Measurements from ENCODE around the gene MRPS6. TPM values are rescaled to one million over a fixed set of nuclear protein-coding genes. Genes with fewer than 3 reads are reported as not detected.

The MRPS6 gene
- total and polyA plus RNA-seq, 2 of the 4 experiments (the other 2 are of a cell fraction), result 7.5 to 35.1 TPM

DNA sequence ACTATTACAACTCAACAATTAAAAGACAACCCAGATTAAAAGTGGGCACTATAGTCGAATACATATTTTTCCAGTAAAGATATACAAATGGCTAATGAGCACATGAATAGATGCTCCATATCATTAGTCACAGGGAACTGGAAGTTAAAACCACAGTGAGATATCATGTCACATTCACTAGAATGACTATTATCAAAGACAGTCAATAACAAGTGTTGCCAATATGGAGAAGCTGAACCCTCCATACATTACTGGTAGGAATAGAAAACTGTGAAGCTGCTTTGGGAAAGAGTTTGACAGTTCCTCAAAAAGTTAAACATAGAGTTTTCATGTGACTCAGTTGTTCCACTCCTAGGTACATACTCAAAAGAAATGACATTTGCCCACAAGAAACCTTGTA lies 30.6 kb upstream of the MRPS6 start:
- in situ Hi-C loops (cut with MboI; ENCODE audit: low sequenced_read_pairs), result no loop called here
- TF ChIP-seq FOS (IDR thresholded peaks at IDR 0.05; ENCODE audit: low read depth, low read length) (no peak), NFE2L2 (IDR thresholded peaks at IDR 0.05; ENCODE audit: low read depth, low read length) (no peak)
- Histone ChIP-seq H2AK9ac (replicated peaks; ENCODE audit: low read depth, low read length, poor library complexity) (no peak overlapping the region), H3K18ac (ENCODE audit: low read depth, low read length) (no peak overlapping the region), H2AFZ (replicated peaks; ENCODE audit: low read length, poor library complexity) (no peak overlapping the region), H3K27me3 (ENCODE audit: control insufficient read depth, insufficient read depth, low read length) (peaks cover 4% of the 10 kb centered on the region), H3K56ac (ENCODE audit: extremely low read depth, insufficient read depth, low read length) (no peak overlapping the region), H3K4me2 (ENCODE audit: low read depth, low read length) (no peak overlapping the region), H3K23ac (ENCODE audit: low read depth, low read length) (no peak overlapping the region), H2BK20ac (ENCODE audit: low read depth, low read length) (no peak overlapping the region), H2AK5ac (ENCODE audit: low read depth, low read length) (no peak overlapping the region), H4K91ac (ENCODE audit: insufficient read depth, low read depth, low read length) (no peak overlapping the region), H3K4ac (ENCODE audit: low read depth, low read length) (no peak overlapping the region), H3K14ac (replicated peaks; ENCODE audit: low read depth, low read length) (no peak overlapping the region), H3K4me1 (ENCODE audit: control insufficient read depth, insufficient read depth, low read length) (no peaks in the 10 kb centered on the region), H2BK5ac (ENCODE audit: low read depth, low read length, poor library complexity, severe bottlenecking) (no peak overlapping the region), H4K20me1 (ENCODE audit: insufficient read depth, low read length) (no peaks in the 10 kb centered on the region), H3K9ac (ENCODE audit: low read depth, low read length) (no peak overlapping the region), H3K4me3 (ENCODE audit: insufficient read depth, low read depth, low read length) (no peak overlapping the region), H2BK15ac (ENCODE audit: low read depth, low read length) (no peak overlapping the region), H3K9me1 (ENCODE audit: insufficient read depth, low read length) (no peaks in the 10 kb centered on the region), H3K36me3 (ENCODE audit: control insufficient read depth, insufficient read depth, low read length) (no peaks in the 10 kb centered on the region), H3K79me1 (ENCODE audit: low read depth in 1 of 2, low read length in 2 of 2) (no peaks in the 10 kb centered on the region), H3K9me3 (ENCODE audit: control insufficient read depth, insufficient read depth, low read length) (no peaks in the 10 kb centered on the region), H4K8ac (ENCODE audit: low read depth in 2 of 2, low read length in 2 of 2) (no peak overlapping the region), H4K5ac (ENCODE audit: low read depth, low read length) (no peak overlapping the region), H2BK120ac (ENCODE audit: low read depth, low read length) (no peak overlapping the region), H3K27ac (ENCODE audit: insufficient read depth, low read length) (no peak overlapping the region)
- POLR2A ChIA-PET (ENCODE audit: unreplicated experiment), result no interaction called here
- ATAC-seq (ENCODE audit: low read depth) (no peak), DNase-seq (no peak)
- no CpG with 5 or more reads among the region's 1 CpG for WGBS, 2 experiments (ENCODE audit: extremely low coverage in 2 of 2, insufficient read length in 1 of 2)
- dilution Hi-C loops (cut with HindIII; ENCODE audit: low sequenced_read_pairs, unreplicated experiment), result no loop called here
- intact Hi-C loops (cut with micrococcal nuclease), result no loop called here
- CTCF ChIA-PET, result no interaction called here
- BruUV-seq (replicated peaks), result no TSS peak
